Measurements from ENCODE around the gene GNG12.

GRCh38 chr1:67705735-67706453 is 127.4 kb downstream of the GNG12 start:
- no peak for TF ChIP-seq EZH2phosphoT487 (conservative IDR thresholded peaks at IDR 0.05; ENCODE audit: low read length)
- TF ChIP-seq CTCF (IDR thresholded peaks at IDR 0.05; ENCODE audit: insufficient read depth, low read length, poor library complexity, severe bottlenecking) = no peak

Measured in SU-DHL-6 (cell line).